ENCODE measurements around the gene RADIL.

RADIL gene

GRCh38 chr7:4791738-4792536 lies 91.6 kb downstream of the RADIL start:
- no peak for DNase-seq

GRCh38 chr7:4791101-4791737 lies 92.3 kb downstream of the RADIL start:
- no peak for DNase-seq

DNA sequence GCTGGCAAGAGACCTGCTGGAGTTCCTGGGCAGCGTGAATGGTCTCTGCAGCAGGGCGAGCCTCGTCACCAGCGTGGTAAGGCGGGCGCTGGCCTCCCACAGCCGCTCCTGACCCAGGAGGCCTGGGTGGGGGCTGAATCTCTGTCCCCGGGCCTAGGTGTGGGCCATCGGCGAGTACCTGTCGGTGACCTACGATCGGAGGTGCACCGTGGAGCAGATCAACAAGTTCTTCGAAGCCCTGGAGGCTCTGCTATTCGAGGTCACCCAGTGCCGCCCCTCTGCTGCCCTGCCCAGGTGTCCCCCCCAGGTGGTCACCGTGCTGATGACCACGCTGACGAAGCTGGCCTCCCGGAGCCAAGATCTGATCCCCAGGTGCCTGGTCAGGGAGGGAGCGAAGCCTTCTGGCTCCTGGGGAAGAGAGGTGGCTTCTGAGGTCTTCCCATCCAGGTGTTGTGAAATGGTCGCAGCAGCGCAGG lies 93.0 kb downstream of the RADIL start:
- DNase-seq, result no peak

- no peak for DNase-seq
These were observed 93.4 kb downstream of the RADIL start for GRCh38 chr7:4790078-4790465.

- no peak for DNase-seq
These were observed 94.1 kb downstream of the RADIL start for GRCh38 chr7:4789194-4790077.

DNA sequence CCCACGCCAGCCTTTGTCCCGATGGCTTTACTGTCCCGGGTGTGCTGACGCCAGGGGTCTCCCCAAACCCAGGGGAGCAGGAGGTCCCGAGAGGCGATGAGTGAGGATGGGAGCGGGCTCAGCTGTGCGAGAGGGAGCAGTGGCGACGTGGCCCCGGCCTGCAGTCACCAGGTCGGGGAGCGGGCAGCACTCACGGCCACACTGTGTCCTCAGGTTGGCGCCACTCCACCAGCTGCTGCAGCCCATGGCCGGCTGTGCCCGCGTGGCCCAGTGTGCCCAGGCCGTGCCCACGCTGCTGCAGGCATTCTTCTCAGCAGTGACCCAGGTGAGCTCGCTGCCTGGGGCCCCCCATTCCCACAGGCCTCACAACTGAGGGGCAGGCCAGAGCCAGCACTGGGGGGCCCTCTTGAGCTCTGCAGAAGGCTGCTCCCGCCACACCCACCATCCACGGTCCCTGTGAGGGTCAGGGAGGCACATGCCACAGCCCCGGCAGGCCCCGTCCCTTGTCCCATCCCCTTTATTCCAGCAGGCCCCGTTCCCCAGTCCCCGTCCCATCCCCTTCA lies 94.8 kb downstream of the RADIL start:
- no peak for DNase-seq

- DNase-seq, result no peak
These were observed 95.4 kb downstream of the RADIL start for GRCh38 chr7:4787947-4788626.

DNA sequence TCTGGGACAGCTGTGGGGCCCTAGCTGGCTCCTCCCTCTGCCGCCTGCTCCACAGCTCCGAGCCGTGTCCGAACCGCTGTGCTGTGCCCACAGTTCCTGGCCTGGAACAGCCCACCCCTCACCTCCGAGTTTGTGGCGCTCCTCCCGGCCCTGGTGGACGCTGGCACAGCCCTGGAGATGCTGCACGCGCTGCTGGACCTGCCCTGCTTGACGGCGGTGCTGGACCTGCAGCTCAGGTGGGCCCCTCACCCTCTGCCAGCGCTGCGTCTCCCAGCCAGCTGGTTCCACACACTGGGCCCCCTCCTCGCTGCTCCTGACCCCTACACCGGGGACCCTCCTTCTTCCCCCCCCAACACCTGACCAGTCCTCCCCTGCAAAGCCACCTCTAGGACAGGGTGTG lies 96.0 kb downstream of the RADIL start:
- DNase-seq, result no peak

DNA sequence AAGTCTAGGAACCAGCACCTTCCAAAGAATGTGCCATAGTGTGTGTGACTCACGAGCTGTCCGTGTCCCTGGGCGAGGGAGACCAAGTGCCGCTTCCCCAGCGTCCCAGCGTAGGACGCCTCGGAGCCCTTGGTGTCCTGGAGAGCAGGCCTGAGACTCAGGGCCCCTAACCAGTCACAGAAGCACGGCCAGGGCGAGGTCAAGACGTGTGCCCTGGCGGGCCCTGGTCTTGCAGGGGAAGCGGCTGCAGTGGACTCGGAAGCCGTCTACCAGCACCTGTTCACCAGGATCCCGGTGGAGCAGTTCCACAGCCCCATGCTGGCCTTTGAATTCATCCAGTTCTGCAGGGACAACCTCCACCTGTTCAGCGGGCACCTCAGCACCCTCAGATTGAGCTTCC lies 97.5 kb downstream of the RADIL start:
- no peak for DNase-seq

DNA sequence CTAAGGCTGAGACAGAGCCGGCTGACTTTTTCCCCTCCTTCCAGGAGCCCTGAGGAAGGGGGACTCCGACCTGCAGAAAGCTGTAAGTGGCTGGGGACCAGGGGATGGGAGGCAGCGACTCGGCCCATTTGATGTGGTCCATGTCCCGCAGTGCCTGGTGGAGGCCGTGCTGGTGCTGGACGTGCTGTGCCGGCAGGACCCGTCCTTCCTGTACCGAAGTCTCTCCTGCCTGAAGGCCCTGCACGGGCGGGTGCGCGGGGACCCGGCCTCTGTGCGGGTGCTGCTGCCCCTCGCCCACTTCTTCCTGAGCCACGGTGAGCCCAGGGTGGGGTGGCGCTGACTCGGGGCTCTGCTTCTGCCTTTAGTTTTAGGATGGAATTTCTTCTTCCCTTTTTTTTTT lies 98.1 kb downstream of the RADIL start:
- no peak for DNase-seq

DNA sequence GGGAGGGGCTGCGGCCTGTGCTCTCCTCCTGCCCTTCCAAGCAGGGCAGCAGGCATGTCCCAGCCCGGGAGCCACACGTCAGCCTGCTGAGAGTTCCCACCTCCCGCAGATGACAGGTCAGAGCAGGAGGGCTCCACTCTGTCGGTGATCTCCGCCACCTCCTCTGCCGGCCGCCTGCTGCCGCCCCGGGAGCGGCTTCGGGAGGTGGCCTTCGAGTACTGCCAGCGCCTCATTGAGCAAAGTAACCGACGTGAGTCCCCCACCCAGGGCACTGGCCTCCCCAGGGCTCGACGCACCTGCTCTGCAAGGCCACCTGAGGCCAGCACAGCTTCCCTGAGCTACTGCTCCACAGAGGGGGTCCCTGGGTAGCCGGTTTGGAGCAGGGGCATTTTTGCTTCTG lies 98.7 kb downstream of the RADIL start:
- DNase-seq, result no peak

- DNase-seq, result no peak
These were observed 99.7 kb downstream of the RADIL start for GRCh38 chr7:4783762-4784351.

DNA sequence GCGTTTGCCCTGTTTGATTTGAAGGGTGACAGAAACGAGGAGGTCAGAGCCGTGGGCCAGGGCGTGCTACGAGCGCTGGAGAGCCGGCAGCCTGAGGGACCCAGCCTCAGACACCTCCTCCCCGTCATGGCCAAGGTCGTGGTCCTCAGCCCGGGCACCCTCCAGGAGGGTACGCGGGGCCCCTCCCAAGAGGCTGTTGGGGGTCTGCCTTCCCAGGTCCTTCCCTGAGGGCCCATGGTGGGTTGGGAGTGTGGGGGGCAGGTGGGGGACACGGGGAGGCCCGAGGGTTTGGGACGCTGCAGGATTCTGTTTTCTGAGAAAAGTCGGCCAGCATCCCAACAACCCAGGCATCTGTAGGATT lies 100.2 kb downstream of the RADIL start:
- DNase-seq, result no peak

- no peak for DNase-seq
These were observed 100.9 kb downstream of the RADIL start for GRCh38 chr7:4782333-4783291.

- no peak for DNase-seq
These were observed 102.0 kb downstream of the RADIL start for GRCh38 chr7:4781366-4782069.

GRCh38 chr7:4779118-4779517 lies 104.4 kb downstream of the RADIL start:
- DNase-seq, result no peak

GRCh38 chr7:4775848-4776623 lies 107.5 kb downstream of the RADIL start:
- DNase-seq, result no peak

GRCh38 chr7:4775250-4775847 lies 108.2 kb downstream of the RADIL start, which contains the start of gene AP5Z1:
TSS of gene AP5Z1 (plus strand) at chr7:4775623. CDS start at chr7:4775716, 93 bp downstream.
- peak; percentile 75 to 82 for DNase-seq

Measured in cerebellar nuclear complex (tissue), 1 donor.